H9 (cell line): ENCODE measurements around the gene SURF1. TPM values are rescaled to one million over a fixed set of nuclear protein-coding genes. Genes with fewer than 3 reads are reported as not detected.

Experiments
- DNase-seq: peaks from one replicate; pipeline ENCODE4 v3.0.0-alpha.2; 2017
- H2AFZ ChIP-seq: one replicate; pipeline ENCODE4 v1.6.1; 2013; ENCODE audit warnings: mild to moderate bottlenecking, low read length, control low read depth, moderate library complexity
- H2AK5ac ChIP-seq: 2 replicates; pipeline ENCODE4 v1.6.1; 2013; ENCODE audit warnings: low read length, control low read depth, mixed read lengths; ENCODE audit not compliant: insufficient read length
- H2BK120ac ChIP-seq: one replicate; pipeline ENCODE4 v1.6.1; 2013; ENCODE audit warnings: low read depth, mild to moderate bottlenecking, low read length, control low read depth, inconsistent platforms; ENCODE audit not compliant: poor library complexity, severe bottlenecking
- H2BK12ac ChIP-seq: 2 replicates; pipeline ENCODE4 v1.6.1; 2013; ENCODE audit warnings: low read length, control low read depth, mixed read lengths, low read depth; ENCODE audit not compliant: insufficient read length
- H2BK15ac ChIP-seq: 2 replicates; pipeline ENCODE4 v1.6.1; 2013; ENCODE audit warnings: low read depth, low read length, control low read depth
- H2BK20ac ChIP-seq: one replicate; pipeline ENCODE4 v1.6.1; 2013; ENCODE audit warnings: low read depth, mild to moderate bottlenecking, low read length, control low read depth, inconsistent platforms; ENCODE audit not compliant: poor library complexity, severe bottlenecking
- H2BK5ac ChIP-seq: 2 replicates; pipeline ENCODE4 v1.6.1; 2013; ENCODE audit warnings: low read length, control low read depth, mixed read lengths; ENCODE audit not compliant: insufficient read length
- H3K14ac ChIP-seq: 2 replicates; pipeline ENCODE4 v1.6.1; 2013; ENCODE audit warnings: low read length, control low read depth; ENCODE audit not compliant: insufficient read depth
- H3K18ac ChIP-seq: 2 replicates; pipeline ENCODE4 v1.6.1; 2013; ENCODE audit warnings: low read depth, mild to moderate bottlenecking, mixed read lengths, low read length, control low read depth; ENCODE audit not compliant: insufficient read length
- H3K23ac ChIP-seq: 2 replicates; pipeline ENCODE4 v1.6.1; 2013; ENCODE audit warnings: low read length, control low read depth, mixed read lengths, low read depth; ENCODE audit not compliant: insufficient read length
- H3K23me2 ChIP-seq: 2 replicates; pipeline ENCODE4 v1.6.1; 2013; ENCODE audit warnings: low read depth, mild to moderate bottlenecking, mixed read lengths, low read length, control low read depth; ENCODE audit not compliant: insufficient read length, poor library complexity, severe bottlenecking
- H3K27ac ChIP-seq: 2 replicates; pipeline ENCODE4 v1.5.1; 2013; ENCODE audit warnings: low read length, control low read depth, mixed read lengths, low read depth; ENCODE audit not compliant: insufficient read length
- H3K27me3 ChIP-seq: 2 replicates; pipeline ENCODE4 v1.6.1; 2013; ENCODE audit warnings: low read length, control low read depth, inconsistent platforms; ENCODE audit not compliant: insufficient read depth
- H3K4ac ChIP-seq: 2 replicates; pipeline ENCODE4 v1.6.1; 2013; ENCODE audit warnings: low read depth, mild to moderate bottlenecking, control low read depth, inconsistent platforms, low read length, moderate library complexity
- H3K4me1 ChIP-seq: 2 replicates; pipeline ENCODE4 v1.6.1; 2013; ENCODE audit warnings: low read length, control low read depth, inconsistent platforms; ENCODE audit not compliant: insufficient read depth
- H3K4me2 ChIP-seq: 2 replicates; pipeline ENCODE4 v1.6.1; 2013; ENCODE audit warnings: low read length, control low read depth, mixed read lengths; ENCODE audit not compliant: insufficient read length, insufficient read depth
- H3K56ac ChIP-seq: 2 replicates; pipeline ENCODE4 v1.6.1; 2013; ENCODE audit warnings: low read depth, mild to moderate bottlenecking, mixed read lengths, low read length, control low read depth; ENCODE audit not compliant: insufficient read length
- H3K79me1 ChIP-seq: 2 replicates; pipeline ENCODE4 v1.6.1; 2013; ENCODE audit warnings: low read depth, mild to moderate bottlenecking, moderate library complexity, low read length, control low read depth, inconsistent platforms; ENCODE audit not compliant: insufficient read depth, poor library complexity, severe bottlenecking
- H3K79me2 ChIP-seq: 2 replicates; pipeline ENCODE4 v1.6.1; 2013; ENCODE audit warnings: low read length, control low read depth, inconsistent platforms; ENCODE audit not compliant: insufficient read depth
- H3K9ac ChIP-seq: 2 replicates; pipeline ENCODE4 v1.6.1; 2013; ENCODE audit warnings: low read length, control low read depth, mixed read lengths; ENCODE audit not compliant: insufficient read length; ENCODE audit errors: extremely low read depth
- H3K9me3 ChIP-seq: one replicate; pipeline ENCODE4 v1.6.1; 2013; ENCODE audit warnings: low read depth, low read length, inconsistent platforms; ENCODE audit not compliant: control insufficient read depth
- H3T11ph ChIP-seq: one replicate; pipeline ENCODE4 v1.6.1; 2013; ENCODE audit warnings: mild to moderate bottlenecking, low read length, control low read depth, inconsistent platforms
- H4K20me1 ChIP-seq: one replicate; pipeline ENCODE4 v1.6.1; 2013; ENCODE audit not compliant: control insufficient read depth, insufficient read length, insufficient read depth
- H4K5ac ChIP-seq: 2 replicates; pipeline ENCODE4 v1.6.1; 2013; ENCODE audit warnings: low read depth, mild to moderate bottlenecking, mixed read lengths, low read length, control low read depth; ENCODE audit not compliant: insufficient read length
- H4K8ac ChIP-seq: replicated peaks from 2 replicates; pipeline ENCODE4 v1.6.1; 2013; ENCODE audit warnings: low read length, control low read depth, mixed read lengths, low read depth; ENCODE audit not compliant: insufficient read length
- H4K91ac ChIP-seq: 2 replicates; pipeline ENCODE4 v1.6.1; 2013; ENCODE audit warnings: low read depth, mild to moderate bottlenecking, moderate library complexity, mixed read lengths, low read length, control low read depth; ENCODE audit not compliant: insufficient read length
- H3K27ac Mint-ChIP-seq, 3 experiments: 2 replicates in 2 of 3; 3 replicates in 1 of 3; pipeline ENCODE4 v1.8.0; 2020 to 2021; ENCODE audit warnings: mixed read lengths in 3 of 3, mild to moderate bottlenecking in 1 of 3, moderate library complexity in 1 of 3
- H3K27me3 Mint-ChIP-seq: 2 replicates; pipeline ENCODE4 v1.8.0; 2021; ENCODE audit warnings: low read depth, mild to moderate bottlenecking, moderate library complexity, mixed read lengths
- H3K36me3 Mint-ChIP-seq, 3 experiments: 2 replicates in 2 of 3; 3 replicates in 1 of 3; pipeline ENCODE4 v1.8.0; 2020 to 2021; ENCODE audit warnings: low read depth in 3 of 3, mixed read lengths in 3 of 3; ENCODE audit not compliant: insufficient read depth in 1 of 3
- H3K4me1 Mint-ChIP-seq, 2 experiments: 2 replicates each; pipeline ENCODE4 v1.8.0; 2020; ENCODE audit warnings: mixed read lengths in 2 of 2
- H3K4me3 Mint-ChIP-seq, 2 experiments: 2 replicates in 1 of 2; 3 replicates in 1 of 2; pipeline ENCODE4 v1.8.0; 2020 to 2021; ENCODE audit warnings: mild to moderate bottlenecking in 2 of 2, mixed read lengths in 2 of 2, moderate library complexity in 1 of 2
- H3K9me3 Mint-ChIP-seq, 2 experiments: 2 replicates in 1 of 2; 3 replicates in 1 of 2; pipeline ENCODE4 v1.8.0; 2020; ENCODE audit warnings: mild to moderate bottlenecking in 2 of 2, mixed read lengths in 2 of 2, moderate library complexity in 1 of 2
- CTCF ChIP-seq: fragments of 200-600 bp; sonication (generic); conservative IDR thresholded peaks from 3 replicates; pipeline ENCODE4 v1.8.0; 2021; ENCODE audit warnings: antibody characterized with exemption, mild to moderate bottlenecking
- WGBS: extraction: QIAGEN DNeasy Blood & Tissue Kit; methylation state at CpG from one replicate; pipeline ENCODE4 v1.1.7; 2013; ENCODE audit warnings: missing lambda C conversion rate, low lambda C conversion rate, mixed read lengths; ENCODE audit not compliant: insufficient read length; ENCODE audit errors: extremely low coverage; 5-methylcytosine and 5-hydroxymethylcytosine counted together
- total RNA-seq: library from RNA; stranded (reverse); gene quantifications from 2 replicates; pipeline ENCODE4 v1.2.1, GENCODE V29; 2021

SURF1 gene
- total RNA-seq, 1 experiment from 2014 or later: 43.3 TPM

DNA sequence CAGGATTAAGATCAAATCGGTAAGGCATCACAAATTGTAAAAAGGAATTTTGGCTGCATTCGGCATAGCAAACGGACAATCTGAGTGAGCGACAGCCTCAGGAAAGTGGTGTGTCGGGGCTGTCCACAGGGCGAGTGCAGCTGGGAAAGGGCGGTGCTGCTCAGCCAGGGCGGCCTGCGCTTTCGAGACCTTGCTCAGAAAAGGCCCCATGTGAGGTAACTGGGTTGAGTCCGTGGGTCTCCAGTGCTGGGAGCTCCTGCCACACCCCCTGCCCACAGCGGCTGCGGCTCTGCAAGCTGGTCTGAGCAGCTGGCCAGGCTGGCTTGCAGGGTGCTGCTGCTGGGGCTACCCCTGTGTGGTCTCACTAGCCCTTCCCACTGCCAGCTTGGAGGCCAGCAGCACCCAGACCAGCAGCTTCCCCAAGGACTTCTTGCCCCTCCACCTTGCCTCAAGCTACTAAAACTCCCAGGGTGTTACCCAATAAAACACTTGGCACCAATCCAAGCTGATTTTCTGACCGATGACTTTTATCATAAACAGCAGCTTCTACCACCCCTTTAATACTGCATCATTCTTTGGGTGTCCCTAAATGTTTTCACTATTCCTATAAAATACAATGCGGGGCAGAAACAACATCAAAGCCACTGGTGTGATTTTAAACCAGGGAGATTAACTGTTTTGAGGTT lies 6.2 kb upstream of the SURF1 start:
- H3K27ac ChIP-seq: no peak overlapping the region
- peak overlapping the region in 1 of 3 experiments; percentile 60; a peak in 3 of 7 replicates for H3K27ac Mint-ChIP-seq
- no peak overlapping the region for H3K4me2 ChIP-seq
- H4K20me1 ChIP-seq: no peaks in the 10 kb centered on the region
- no peak overlapping the region for H3K9ac ChIP-seq
- no peaks in the 10 kb centered on the region; the same call in 1 of the 2 replicates for H3K27me3 Mint-ChIP-seq
- no peak for TF ChIP-seq CTCF
- H2BK15ac ChIP-seq: no peak overlapping the region
- H3K56ac ChIP-seq: no peak overlapping the region
- no peak overlapping the region for H2BK5ac ChIP-seq
- DNase-seq: no peak
- no peak overlapping the region for H3K4me3 Mint-ChIP-seq
- no peaks in the 10 kb centered on the region for H3K27me3 ChIP-seq
- no peak overlapping the region for H3K23ac ChIP-seq
- H3K18ac ChIP-seq: no peak overlapping the region
- no CpG with 5 or more reads among the region's 15 CpGs for WGBS
- no peak overlapping the region for H2BK120ac ChIP-seq
- peaks cover 7% of the 10 kb centered on the region for H3K79me1 ChIP-seq
- no peaks in the 10 kb centered on the region for H3K9me3 ChIP-seq
- H3K4ac ChIP-seq: no peak overlapping the region
- H2BK12ac ChIP-seq: no peak overlapping the region
- peaks cover 4 to 5% of the 10 kb centered on the region in 2 experiments; a peak in 3 of 4 replicates for H3K4me1 Mint-ChIP-seq
- no peak overlapping the region for H4K8ac ChIP-seq
- H4K91ac ChIP-seq: no peak overlapping the region
- peaks cover 31 to 94% (median 89%) of the 10 kb centered on the region in 3 experiments; a peak in 6 of 7 replicates for H3K36me3 Mint-ChIP-seq
- peaks cover 1% of the 10 kb centered on the region; the same call in 1 of the 2 replicates for H3K79me2 ChIP-seq
- H3T11ph ChIP-seq: no peak overlapping the region
- H3K4me1 ChIP-seq: no peaks in the 10 kb centered on the region
- no peaks in the 10 kb centered on the region for H3K9me3 Mint-ChIP-seq
- no peak overlapping the region for H4K5ac ChIP-seq
- H3K23me2 ChIP-seq: peaks cover under 1% of the 10 kb centered on the region
- H2AFZ ChIP-seq: no peak overlapping the region
- H3K14ac ChIP-seq: no peak overlapping the region
- no peak overlapping the region for H2AK5ac ChIP-seq
- H2BK20ac ChIP-seq: no peak overlapping the region
